ENCODE data around the gene SRCIN1.
"Not testable (repeated sequence)": the region's sequence is repeated elsewhere in the genome, so short reads cannot be mapped to it uniquely, and the experiment has no call there.

The SRCIN1 gene

GRCh38 chr17:38504216-38504615 lies 101.5 kb downstream of the SRCIN1 start:
- H3K27ac ChIP-seq: no peak overlapping the region
- TF ChIP-seq ZFX (IDR thresholded peaks at IDR 0.05; ENCODE audit: borderline replicate concordance): no peak
- no peak for TF ChIP-seq CTCF (IDR thresholded peaks at IDR 0.05)

- not testable (repeated sequence) for H3K27ac ChIP-seq
Observed at GRCh38 chr17:38503286-38503913, 102.4 kb downstream of the SRCIN1 start.

- not testable (repeated sequence) for H3K27ac ChIP-seq
Observed at GRCh38 chr17:38501718-38502117, 104.0 kb downstream of the SRCIN1 start.

- not testable (repeated sequence) for H3K27ac ChIP-seq
Observed at GRCh38 chr17:38499230-38499629, 106.5 kb downstream of the SRCIN1 start.

GRCh38 chr17:38498353-38498752 lies 107.4 kb downstream of the SRCIN1 start:
- TF ChIP-seq CTCF (IDR thresholded peaks at IDR 0.05): no peak
- TF ChIP-seq ZFX (IDR thresholded peaks at IDR 0.05; ENCODE audit: borderline replicate concordance): no peak
- no peak overlapping the region for H3K27ac ChIP-seq

GRCh38 chr17:38497656-38498055 lies 108.1 kb downstream of the SRCIN1 start:
- H3K27ac ChIP-seq: not testable (repeated sequence)

GRCh38 chr17:38494152-38494551 lies 111.6 kb downstream of the SRCIN1 start:
- H3K27ac ChIP-seq: not testable (repeated sequence)

- H3K27ac ChIP-seq: not testable (repeated sequence)
- TF ChIP-seq CTCF (IDR thresholded peaks at IDR 0.05): peak; percentile 36
Observed at GRCh38 chr17:38492067-38493040, 113.4 kb downstream of the SRCIN1 start.

- H3K27ac ChIP-seq: not testable (repeated sequence)
Observed at GRCh38 chr17:38491346-38492066, 114.2 kb downstream of the SRCIN1 start.

GRCh38 chr17:38489774-38490173 lies 116.0 kb downstream of the SRCIN1 start:
- H3K27ac ChIP-seq: not testable (repeated sequence)

- H3K27ac ChIP-seq: not testable (repeated sequence)
Observed at GRCh38 chr17:38485681-38486298, 120.0 kb downstream of the SRCIN1 start.

Data from 22Rv1 (cell line).